ENCODE data around the gene ELANE. TPM values are rescaled to one million over a fixed set of nuclear protein-coding genes. Genes with fewer than 3 reads are reported as not detected.

The ELANE gene
- total and polyA plus RNA-seq, 9 of the 15 experiments (the other 6 are each of a cell fraction or from before 2014, with no cell fraction given): not detected

- TF ChIP-seq MGA (IDR thresholded peaks at IDR 0.05) (peak; percentile 64), L3MBTL2 (IDR thresholded peaks at IDR 0.05) (peak; percentile 59), DEAF1 (CRISPR knock-in tag; IDR thresholded peaks at IDR 0.05) (no peak), FOXP1 (CRISPR knock-in tag; IDR thresholded peaks at IDR 0.05) (0 out of 2 replicates have a peak, but pooled peaks have one; percentile 44), BCOR (IDR thresholded peaks at IDR 0.05) (peak; percentile 79), E2F6 (IDR thresholded peaks at IDR 0.05; ENCODE audit: borderline replicate concordance in 1 of 2, extremely low read depth in 1 of 2, insufficient read depth in 1 of 2, insufficient read length in 1 of 2, low read depth in 1 of 2, low read length in 1 of 2, poor library complexity in 1 of 2, severe bottlenecking in 1 of 2) (peak in 1 of 2 experiments; percentile 65), ZNF121 (CRISPR knock-in tag; conservative IDR thresholded peaks at IDR 0.05) (peak; percentile 99), ZNF263 (CRISPR knock-in tag; IDR thresholded peaks at IDR 0.05; ENCODE audit: borderline replicate concordance) (peak; percentile 74), ZNF311 (CRISPR knock-in tag; IDR thresholded peaks at IDR 0.05) (no peak), RBM25 (IDR thresholded peaks at IDR 0.05; ENCODE audit: low read depth, low read length, severe bottlenecking) (peak; percentile 42), NRF1 (conservative IDR thresholded peaks at IDR 0.05 in 1 of 2, IDR thresholded peaks at IDR 0.05 in 1 of 2) (peak in 1 of 2 experiments; percentile 23; a peak in 1 of 4 replicates), ZNF764 (CRISPR knock-in tag; IDR thresholded peaks at IDR 0.05; ENCODE audit: low read depth) (no peak), BACH1 (tag; IDR thresholded peaks at IDR 0.05) (no peak), SMARCA5 (IDR thresholded peaks at IDR 0.05) (peak; percentile 80; the same call in 1 of the 2 replicates), ZKSCAN8 (CRISPR knock-in tag; IDR thresholded peaks at IDR 0.05) (peak; percentile 65; the same call in 1 of the 2 replicates)
These were observed 7.5 kb upstream of the ELANE start (continued) for GRCh38 chr19:844546-844971.
